Tongue (tissue), 2 donors: ENCODE measurements around the gene DAB2IP. TPM values are rescaled to one million over a fixed set of nuclear protein-coding genes. Genes with fewer than 3 reads are reported as not detected.
"Not testable (repeated sequence)": the region's sequence is repeated elsewhere in the genome, so short reads cannot be mapped to it uniquely, and the experiment has no call there.

Source experiments
- DNase-seq: peaks from one replicate; pipeline ENCODE4 v3.0.0-alpha.2; 2015
- total RNA-seq: library from RNA; depleted of rRNA; stranded (reverse); fragments of >200 nt; gene quantifications from one replicate; pipeline ENCODE4 v1.2.3, GENCODE V29; 2014

Gene DAB2IP
- total RNA-seq, 1 donor from 2014 or later = 41.9 TPM

- peak; percentile 77 for DNase-seq
Measured at GRCh38 chr9:121727295-121728020, 76.0 kb downstream of the DAB2IP start.

GRCh38 chr9:121728916-121729315, 77.5 kb downstream of the DAB2IP start:
- no peak for DNase-seq

- DNase-seq = no peak
Measured at GRCh38 chr9:121729769-121730562, 78.5 kb downstream of the DAB2IP start.

DNA sequence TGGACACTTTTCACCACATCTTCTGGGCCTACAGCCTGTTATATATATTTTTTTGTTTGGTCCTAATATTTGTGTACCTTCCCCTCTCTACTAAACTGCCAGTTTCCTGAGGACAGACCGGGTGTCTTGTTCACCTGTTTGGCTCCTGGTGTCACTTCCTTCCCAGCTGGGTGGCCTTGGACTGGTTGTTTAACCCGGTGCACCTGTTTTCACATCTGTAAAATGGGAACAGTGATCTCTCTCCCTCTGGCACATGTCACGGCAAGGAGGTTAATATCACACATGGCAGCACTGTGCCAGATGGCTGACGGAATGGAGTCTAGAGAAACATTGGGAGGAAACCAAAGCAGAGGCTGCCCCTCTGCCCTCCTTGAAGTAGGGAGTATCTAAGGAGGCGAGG, 79.7 kb downstream of the DAB2IP start:
- DNase-seq = no peak

GRCh38 chr9:121731919-121732318, 80.5 kb downstream of the DAB2IP start:
- no peak for DNase-seq

GRCh38 chr9:121732389-121732788, 81.0 kb downstream of the DAB2IP start:
- DNase-seq = no peak

DNA sequence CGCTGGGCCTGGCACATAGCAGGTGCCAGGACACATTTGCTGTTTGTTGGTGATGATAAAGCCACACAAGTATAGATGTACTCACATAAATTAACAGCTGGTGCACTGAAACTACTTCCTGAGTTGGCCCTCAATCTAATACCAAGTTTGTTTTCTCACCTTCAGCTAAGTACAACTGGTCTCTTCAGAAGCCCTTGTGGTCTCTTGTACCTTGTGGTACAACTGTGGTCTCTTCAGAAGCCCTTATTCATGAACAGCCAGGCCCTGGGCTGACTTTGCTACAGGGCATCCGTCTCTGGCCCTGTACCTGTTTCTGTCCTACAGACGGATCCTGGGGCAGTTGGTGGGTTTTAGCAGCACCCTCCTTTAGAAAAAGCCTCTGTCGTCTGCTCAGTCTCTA, 81.5 kb downstream of the DAB2IP start:
- DNase-seq = no peak

GRCh38 chr9:121734465-121734864, 83.0 kb downstream of the DAB2IP start:
- no peak for DNase-seq

DNA sequence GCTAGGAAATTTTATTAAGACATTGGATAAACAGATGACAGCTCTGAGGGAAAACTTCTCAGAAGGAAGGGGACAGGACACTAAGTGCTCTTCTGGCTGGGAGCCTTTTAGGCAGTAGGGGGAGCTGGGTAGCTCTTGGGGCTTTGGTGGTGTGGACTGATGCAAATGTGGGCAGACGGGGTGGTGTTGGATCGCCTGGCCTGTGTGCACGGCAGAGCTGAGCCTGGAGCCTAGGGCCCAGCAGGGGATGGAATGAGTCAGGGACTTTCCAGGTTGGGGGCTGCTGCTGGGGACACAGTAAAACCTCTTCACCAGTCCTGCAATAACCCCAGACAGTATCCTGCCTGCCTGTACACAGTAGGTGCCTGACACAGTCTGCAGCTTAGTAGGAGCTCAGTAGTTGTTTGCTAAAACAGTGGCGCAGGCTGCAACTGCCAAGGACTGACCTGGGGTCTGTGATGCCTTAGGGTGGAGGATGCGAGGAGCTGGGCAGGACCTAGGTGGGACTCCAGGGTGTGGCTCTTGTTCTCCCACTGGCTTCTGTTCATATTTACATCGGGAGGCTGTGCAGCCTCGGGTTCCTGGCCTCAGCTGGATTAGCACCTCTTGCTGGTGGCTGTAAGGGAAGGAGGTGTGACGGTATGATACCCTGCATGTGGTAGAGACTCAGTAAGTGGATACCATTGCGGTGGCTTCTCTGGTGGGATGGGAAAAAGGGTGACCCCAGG, 83.8 kb downstream of the DAB2IP start:
- no peak for DNase-seq

DNA sequence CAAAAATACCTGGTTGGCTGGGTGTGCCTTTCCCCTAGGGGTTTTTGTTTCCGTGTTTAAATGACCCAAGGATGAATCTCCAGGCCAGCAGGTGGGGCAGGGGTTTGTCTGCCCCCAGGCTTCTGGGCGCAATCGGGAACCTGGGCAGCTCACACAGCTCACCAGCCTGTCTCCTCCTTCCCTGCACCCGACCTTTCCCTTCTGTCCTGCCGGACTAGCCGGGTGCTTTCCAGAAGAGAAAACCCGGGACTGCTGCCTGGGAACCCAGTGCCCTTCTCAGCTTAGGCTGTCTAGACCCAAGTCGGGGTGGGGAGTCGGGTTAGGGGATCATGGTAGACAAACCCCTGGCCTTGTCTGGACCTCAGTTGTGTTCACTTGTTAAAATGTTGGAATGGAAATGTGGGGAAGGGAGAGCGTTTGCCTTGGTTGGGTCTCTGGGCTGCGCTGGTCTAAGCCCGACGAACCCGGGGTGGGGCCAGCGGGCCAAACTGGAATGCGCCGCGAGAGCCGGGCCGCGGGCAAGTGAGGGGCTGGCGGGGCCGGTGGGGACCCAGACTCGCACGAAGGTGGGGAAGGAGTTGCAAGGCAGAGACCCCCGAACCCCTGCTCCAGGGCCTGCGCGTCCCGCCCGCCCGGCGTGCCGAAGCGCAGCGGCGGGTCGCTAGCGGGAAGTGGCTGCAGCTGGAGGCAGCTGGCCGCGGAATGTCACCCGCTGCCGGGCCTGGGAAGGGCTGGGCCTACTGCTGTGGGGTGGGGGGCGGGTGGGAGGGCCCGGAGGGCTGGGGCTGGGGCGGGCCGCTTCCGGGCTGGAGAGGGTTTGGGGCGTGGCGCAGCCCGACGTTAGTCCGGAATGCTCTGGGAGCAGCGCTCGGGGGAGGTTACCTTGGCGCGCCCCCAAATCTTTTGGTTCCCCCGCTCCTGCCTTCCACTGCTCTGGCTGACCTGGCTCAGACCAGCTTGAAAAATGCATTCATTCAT, 84.6 kb downstream of the DAB2IP start:
- peak; percentile 90 for DNase-seq

GRCh38 chr9:121736934-121737462, 85.6 kb downstream of the DAB2IP start:
- no peak for DNase-seq

- DNase-seq = no peak
Measured at GRCh38 chr9:121737481-121737931, 86.1 kb downstream of the DAB2IP start.

DNA sequence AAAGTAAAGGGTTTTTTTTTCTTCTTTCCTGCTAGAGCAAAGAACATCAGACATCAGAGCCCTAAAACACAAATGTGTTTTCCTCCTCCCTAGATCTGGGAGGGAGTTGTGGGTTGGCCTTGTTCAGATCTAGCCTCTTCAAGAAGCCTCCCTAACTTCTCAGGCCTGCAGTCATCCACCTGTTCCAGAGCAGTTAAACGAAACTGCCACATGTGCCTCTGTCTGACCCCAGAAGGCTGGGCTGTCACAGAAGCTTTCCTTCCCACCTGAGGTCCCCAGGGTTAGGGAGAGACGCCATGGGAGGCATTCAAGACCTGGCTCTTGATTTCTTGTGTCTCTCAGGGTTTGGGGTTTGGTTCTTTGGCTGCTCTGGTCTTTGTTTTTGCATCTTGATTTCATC, 87.0 kb downstream of the DAB2IP start:
- no peak for DNase-seq

DNA sequence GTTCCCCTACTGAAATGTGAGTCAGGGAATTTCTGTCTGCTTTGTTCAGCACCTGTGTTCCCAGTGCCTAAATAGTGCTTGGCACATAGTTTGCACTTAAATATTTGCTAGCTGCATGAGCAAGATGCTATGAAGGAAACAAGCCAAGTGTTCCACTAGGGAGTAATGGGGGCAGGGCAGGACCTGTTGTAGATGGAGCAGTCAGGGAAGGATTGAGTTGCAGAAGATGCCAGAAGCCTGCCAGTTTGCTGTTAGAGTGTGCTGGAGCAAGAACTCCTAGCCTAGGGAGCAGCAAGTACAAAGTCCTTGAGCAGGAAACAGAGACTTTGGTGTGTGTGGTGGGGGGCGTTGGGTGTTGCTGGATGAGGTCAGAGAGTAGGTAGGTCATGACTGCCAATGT, 87.5 kb downstream of the DAB2IP start:
- no peak for DNase-seq

- DNase-seq = no peak
Measured at GRCh38 chr9:121739971-121740370, 88.5 kb downstream of the DAB2IP start.

- DNase-seq = no peak
Measured at GRCh38 chr9:121741228-121741918, 89.9 kb downstream of the DAB2IP start.

- DNase-seq = not testable (repeated sequence)
Measured at GRCh38 chr9:121741919-121742283, 90.5 kb downstream of the DAB2IP start.

GRCh38 chr9:121742923-121743322, 91.5 kb downstream of the DAB2IP start:
- no peak for DNase-seq

- DNase-seq = peak; percentile 73
Measured at GRCh38 chr9:121743441-121744001, 92.1 kb downstream of the DAB2IP start.

GRCh38 chr9:121744002-121744686, 92.7 kb downstream of the DAB2IP start:
- peak; percentile 64 for DNase-seq
